HCT116 (cell line): ENCODE measurements around the gene EI24. TPM values are rescaled to one million over a fixed set of nuclear protein-coding genes. Genes with fewer than 3 reads are reported as not detected.

ENCODE experiments used
- ATAC-seq: fragments of 200-7000 bp; cut with Tn5 transposase; 2 replicates; pipeline ENCODE4 v1.9.1; 2020; ENCODE audit warnings: mild to moderate bottlenecking, moderate library complexity
- BruUV-seq: library from RNA; stranded (reverse); fragments of 400-500 nt; replicated peaks from 2 replicates; lab custom pipeline; 2021; lab: Mats Ljungman, UMichigan
- CTCF ChIA-PET: fragments of 300-600 bp; sonication (Branson Sonifier 250); formaldehyde crosslinking; loops from one replicate; lab custom pipeline; 2021; ENCODE audit warnings: antibody characterized with exemption; lab: Charles Lee
- POLR2A ChIA-PET: fragments of 300-600, 350-600 bp; sonication (Branson Sonifier 250); formaldehyde crosslinking; loops from one replicate; lab custom pipeline; 2021; ENCODE audit warnings: antibody characterized with exemption; lab: Charles Lee
- RAD21 ChIA-PET, 2 experiments: fragments of 300-600 bp; sonication (Branson Sonifier 250); formaldehyde crosslinking; loops; one replicate each; lab custom pipeline; 2023; ENCODE audit warnings: low total read pairs in 2 of 2; ENCODE audit not compliant: uncharacterized antibody in 2 of 2, unreplicated experiment in 2 of 2, low non-redundant PET in 1 of 2; lab: Charles Lee
- DNase-seq: peaks from one replicate; pipeline ENCODE4 v3.0.0-alpha.2; 2010; ENCODE audit warnings: low read depth, low spot score
- H2AFZ ChIP-seq: fragments of 200-600 bp; shearing (Covaris generic), sonication (generic); 2 replicates; pipeline ENCODE4 v1.6.1; 2017; ENCODE audit warnings: low read depth, mixed run types, mixed read lengths, antibody characterized with exemption, low read length; ENCODE audit not compliant: poor library complexity, severe bottlenecking
- H3K27ac ChIP-seq: 2 replicates; pipeline ENCODE4 v1.5.1; 2012; ENCODE audit warnings: low read depth, low read length
- H3K27me3 ChIP-seq: fragments of 200-600 bp; sonication (generic); 2 replicates; pipeline ENCODE4 v1.6.1; 2016; ENCODE audit warnings: mixed run types, low read length, mixed read lengths; ENCODE audit not compliant: insufficient read depth
- H3K36me3 ChIP-seq, 2 experiments: fragments of 200-500 bp in 1 of 2; fragments of 200-600 bp in 1 of 2; sonication (Bioruptor generic) in 1 of 2; sonication (generic) in 1 of 2; 2 replicates each; pipeline versions ENCODE4 v1.5.1 to v1.6.1; 2014 to 2016; ENCODE audit warnings: low read length in 2 of 2, inconsistent platforms in 1 of 2, mixed read lengths in 1 of 2, mixed run types in 1 of 2; ENCODE audit not compliant: insufficient read depth in 2 of 2, control insufficient read depth in 1 of 2
- H3K4me1 ChIP-seq, 2 experiments: fragments of 200-600 bp in 1 of 2; sonication (generic) in 1 of 2; 2 replicates each; pipeline versions ENCODE4 v1.5.1 to v1.6.1; 2012 to 2017; ENCODE audit warnings: low read length in 2 of 2, inconsistent platforms in 1 of 2, mild to moderate bottlenecking in 1 of 2, mixed read lengths in 1 of 2, mixed run types in 1 of 2, moderate library complexity in 1 of 2; ENCODE audit not compliant: insufficient read depth in 2 of 2, control insufficient read depth in 1 of 2
- H3K4me2 ChIP-seq: fragments of 200-600 bp; sonication (generic); 2 replicates; pipeline ENCODE4 v1.6.1; 2017; ENCODE audit warnings: mixed run types, low read length, mixed read lengths
- H3K4me3 ChIP-seq, 2 experiments: fragments of 200-600 bp in 1 of 2; sonication (generic) in 1 of 2; replicated peaks in 1 of 2; 2 replicates each; pipeline ENCODE4 v1.5.1; 2011 to 2016; ENCODE audit warnings: low read length in 2 of 2, control low read depth in 1 of 2, low read depth in 1 of 2, mild to moderate bottlenecking in 1 of 2, mixed read lengths in 1 of 2, mixed run types in 1 of 2
- H3K79me2 ChIP-seq: fragments of 200-600 bp; sonication (generic); 2 replicates; pipeline ENCODE4 v1.6.1; 2017; ENCODE audit warnings: mild to moderate bottlenecking, mixed run types, low read length, moderate library complexity, mixed read lengths; ENCODE audit not compliant: insufficient read depth
- H3K9ac ChIP-seq: fragments of 200-600 bp; sonication (generic); 2 replicates; pipeline ENCODE4 v1.6.1; 2016; ENCODE audit warnings: low read length, mixed read lengths
- H3K9me2 ChIP-seq: fragments of 200-600 bp; sonication (generic), shearing (Covaris generic); 2 replicates; pipeline ENCODE4 v1.6.1; 2017; ENCODE audit warnings: mixed run types, mild to moderate bottlenecking, moderate library complexity; ENCODE audit not compliant: insufficient read depth
- H3K9me3 ChIP-seq, 2 experiments: fragments of 200-500 bp in 1 of 2; fragments of 200-600 bp in 1 of 2; sonication (Bioruptor generic) in 1 of 2; sonication (generic) in 1 of 2; 2 replicates each; pipeline ENCODE4 v1.6.1; 2014 to 2017; ENCODE audit warnings: low read length in 2 of 2, mixed read lengths in 2 of 2, inconsistent platforms in 1 of 2, low read depth in 1 of 2, mild to moderate bottlenecking in 1 of 2, mixed run types in 1 of 2, moderate library complexity in 1 of 2; ENCODE audit not compliant: control insufficient read depth in 1 of 2, insufficient read depth in 1 of 2
- H4K20me1 ChIP-seq: fragments of 200-600 bp; sonication (generic), shearing (Covaris generic); 2 replicates; pipeline ENCODE4 v1.6.1; 2017; ENCODE audit warnings: mixed run types, mild to moderate bottlenecking, moderate library complexity; ENCODE audit not compliant: insufficient read depth
- CBX3 ChIP-seq: IDR thresholded peaks from 2 replicates; pipeline ENCODE4 v1.6.1; 2012; ENCODE audit warnings: low read depth
- CEBPB ChIP-seq: IDR thresholded peaks from 2 replicates; pipeline ENCODE4 v1.6.1; 2012; ENCODE audit warnings: low read depth
- CTCF ChIP-seq, 3 experiments: fragments of 200-600 bp in 1 of 3; sonication (generic) in 1 of 3; IDR thresholded peaks in 2 of 3; conservative IDR thresholded peaks in 1 of 3; 2 replicates each; pipeline ENCODE4 v1.5.1; 2012 to 2017; ENCODE audit warnings: low read depth in 2 of 3, low read length in 2 of 3, antibody characterized with exemption in 1 of 3, borderline replicate concordance in 1 of 3, control low read depth in 1 of 3, mild to moderate bottlenecking in 1 of 3, mixed read lengths in 1 of 3, mixed run types in 1 of 3, moderate library complexity in 1 of 3; ENCODE audit not compliant: insufficient read depth in 1 of 3
- EGR1 ChIP-seq: IDR thresholded peaks from 2 replicates; pipeline ENCODE4 v1.6.1; 2012; ENCODE audit warnings: low read depth
- EZH2 ChIP-seq: fragments of 200-600 bp; sonication (generic); IDR thresholded peaks from 2 replicates; pipeline ENCODE4 v1.6.1; 2017; ENCODE audit warnings: antibody characterized with exemption, mixed run types
- EZH2phosphoT487 ChIP-seq: fragments of 200-600 bp; IDR thresholded peaks from 2 replicates; pipeline ENCODE4 v1.6.1; 2018; ENCODE audit warnings: antibody characterized with exemption, borderline replicate concordance
- FOSL1 ChIP-seq: IDR thresholded peaks from 2 replicates; pipeline ENCODE4 v1.6.1; 2012; ENCODE audit warnings: low read depth
- JUND ChIP-seq: IDR thresholded peaks from 2 replicates; pipeline ENCODE4 v1.6.1; 2012
- MAX ChIP-seq: IDR thresholded peaks from 2 replicates; pipeline ENCODE4 v1.6.1; 2012
- POLR2A ChIP-seq: IDR thresholded peaks from 2 replicates; pipeline ENCODE4 v1.7.0; 2011; ENCODE audit warnings: borderline replicate concordance; ENCODE audit not compliant: insufficient read depth, insufficient read length; ENCODE audit errors: extremely low read depth
- RAD21 ChIP-seq: IDR thresholded peaks from 2 replicates; pipeline ENCODE4 v1.6.1; 2012; ENCODE audit warnings: low read depth, mild to moderate bottlenecking
- REST ChIP-seq: IDR thresholded peaks from 2 replicates; pipeline ENCODE4 v1.6.1; 2012; ENCODE audit warnings: low read depth
- SIN3A ChIP-seq: IDR thresholded peaks from 2 replicates; pipeline ENCODE4 v1.6.1; 2012; ENCODE audit warnings: low read depth
- SP1 ChIP-seq: IDR thresholded peaks from 2 replicates; pipeline ENCODE4 v1.6.1; 2012; ENCODE audit warnings: low read depth
- SRF ChIP-seq: IDR thresholded peaks from 2 replicates; pipeline ENCODE4 v1.6.1; 2012; ENCODE audit warnings: low read depth
- TCF7L2 ChIP-seq: IDR thresholded peaks from 2 replicates; pipeline ENCODE4 v1.7.0; 2011; ENCODE audit warnings: borderline replicate concordance, inconsistent platforms; ENCODE audit not compliant: insufficient read depth, insufficient read length; ENCODE audit errors: extremely low read depth
- YY1 ChIP-seq: IDR thresholded peaks from 2 replicates; pipeline ENCODE4 v1.6.1; 2011; ENCODE audit warnings: low read length, low read depth, moderate library complexity, mild to moderate bottlenecking; ENCODE audit not compliant: insufficient replicate concordance; ENCODE audit errors: extremely low read depth
- ZFX ChIP-seq: fragments of 450-650 bp; IDR thresholded peaks from 2 replicates; pipeline ENCODE4 v1.6.1; 2017
- ZNF274 ChIP-seq: fragments of 200-500 bp; sonication (Bioruptor generic); IDR thresholded peaks from 2 replicates; pipeline ENCODE4 v1.6.1; 2014; ENCODE audit warnings: mild to moderate bottlenecking, low read depth, low read length, inconsistent platforms
- intact Hi-C: fragments of 100-400 bp; cut with micrococcal nuclease; formaldehyde crosslinking; loops from 2 replicates; pipeline ENCODE4 v1.10.0; 2022
- total RNA-seq: library from RNA; stranded (reverse); gene quantifications from one replicate; pipeline ENCODE4 v1.2.1, GENCODE V29; 2021; ENCODE audit not compliant: unreplicated experiment

Gene EI24
- total RNA-seq, 1 experiment from 2014 or later = 130 TPM

GRCh38 chr11:125542709-125543108 lies 26.6 kb upstream of the EI24 start:
- 0 out of 4 replicates have a peak, but pooled peaks cover 0 to 5% of the 10 kb centered on the region in 2 experiments for H3K9me3 ChIP-seq
- no peak overlapping the region for H3K4me2 ChIP-seq
- no peaks in the 10 kb centered on the region for H4K20me1 ChIP-seq
- no peaks in the 10 kb centered on the region for H3K27me3 ChIP-seq
- CTCF ChIA-PET = no interaction called here
- DNase-seq = no peak
- RAD21 ChIA-PET = no interaction called here
- no TSS peak for BruUV-seq
- no peak overlapping the region for H3K9ac ChIP-seq
- H3K79me2 ChIP-seq = no peaks in the 10 kb centered on the region
- no peak for ATAC-seq
- no peak overlapping the region for H3K27ac ChIP-seq
- TF ChIP-seq FOSL1 (no peak), EGR1 (no peak), CEBPB (no peak), SP1 (no peak), JUND (no peak), CBX3 (no peak), TCF7L2 (no peak), POLR2A (no peak), EZH2phosphoT487 (no peak), RAD21 (no peak), REST (no peak), SRF (no peak), YY1 (no peak), ZNF274 (no peak), SIN3A (no peak), EZH2 (no peak), CTCF (IDR thresholded peaks at IDR 0.05 in 2 of 3, conservative IDR thresholded peaks at IDR 0.05 in 1 of 3; ENCODE audit: borderline replicate concordance in 1 of 3, insufficient read depth in 1 of 3, low read depth in 2 of 3, low read length in 2 of 3) (no peak), MAX (no peak), ZFX (no peak)
- no peaks in the 10 kb centered on the region for H3K9me2 ChIP-seq
- H3K4me3 ChIP-seq = no peak overlapping the region
- POLR2A ChIA-PET = no interaction called here
- intact Hi-C loops = no loop called here
- H3K4me1 ChIP-seq = no peaks in the 10 kb centered on the region
- no peak overlapping the region for H2AFZ ChIP-seq
- no peaks in the 10 kb centered on the region for H3K36me3 ChIP-seq
